Smooth muscle cell of trachea (primary cell): ENCODE results near the gene NCBP1. TPM values are rescaled to one million over a fixed set of nuclear protein-coding genes. Genes with fewer than 3 reads are reported as not detected.

ENCODE experiments used
- total RNA-seq: library from RNA; depleted of rRNA; stranded (reverse); fragments of >200 nt; gene quantifications from 2 replicates; pipeline ENCODE4 v1.2.1, GENCODE V29; 2014

Gene NCBP1
- 36.4 and 46.7 TPM in 2 replicates for total RNA-seq

GRCh38 chr9:97632985-97633858 lies at the start of gene NCBP1, which contains the start of gene TSTD2:
Gene NCBP1 (plus strand): TSS chr9:97633821. CDS start chr9:97633882, 61 bp downstream.
Gene TSTD2 (minus strand): TSS chr9:97633368. CDS start chr9:97627562, 5,806 bp downstream.

DNA sequence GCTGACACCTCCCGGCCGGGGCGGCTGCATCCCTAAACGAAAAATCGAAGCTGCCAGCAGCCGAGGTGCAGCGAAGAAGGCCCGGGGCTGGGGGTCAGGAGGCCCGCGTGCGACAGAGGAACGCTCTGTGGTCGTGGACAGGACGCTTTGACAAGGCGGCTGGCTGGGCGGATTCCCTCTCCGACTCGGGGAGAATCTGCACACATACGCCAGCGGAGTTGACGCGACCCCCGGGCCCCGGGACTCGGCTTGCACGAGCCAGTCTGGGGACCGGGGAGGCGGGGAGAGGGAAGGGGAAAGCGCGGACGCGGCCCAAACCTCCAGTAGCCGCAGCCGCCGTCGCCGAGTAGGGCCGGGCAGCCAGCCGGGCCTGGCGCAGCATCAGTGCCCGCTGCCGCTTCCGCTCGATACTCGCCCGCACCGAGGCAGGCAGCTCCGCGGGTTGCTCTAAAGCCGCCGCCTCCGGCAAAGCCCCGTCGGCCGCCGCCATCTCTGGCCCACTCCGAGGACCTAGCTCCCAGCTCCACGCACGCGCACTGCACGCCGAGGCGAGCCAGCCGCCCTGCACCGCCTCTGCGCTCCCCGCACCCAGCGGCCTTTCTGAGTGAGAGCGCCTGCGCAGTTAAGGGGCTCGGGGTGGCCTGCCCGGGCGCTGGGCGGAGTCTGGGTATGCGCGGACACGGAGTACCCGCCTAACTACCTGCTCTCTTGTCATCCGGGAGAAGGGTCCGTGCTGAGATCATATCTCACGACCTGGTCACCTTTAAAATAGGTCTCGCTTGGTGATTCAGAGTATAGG lies 63.4 kb downstream of the NCBP1 start, which contains the start of gene XPA:
TSS of gene XPA (minus strand) at position 538 of the 799 bp plus-strand sequence. CDS start at position 490, 48 bp downstream.

Other genes with a start within 250 kb of the NCBP1 start
- gene TDRD7, start 221.7 kb upstream of the NCBP1 start, total RNA-seq: 8.8 and 13.5 TPM in 2 replicates
- under 0.01 and 0.17 TPM in 2 replicates for gene TMOD1, start 132.2 kb upstream of the NCBP1 start, total RNA-seq
- gene TSTD2, start 453 bp upstream of the NCBP1 start, total RNA-seq: 11.8 and 17.0 TPM in 2 replicates
- 5.8 and 9.6 TPM in 2 replicates for gene XPA, start 63.5 kb downstream of the NCBP1 start, total RNA-seq
- gene FOXE1, start 219.4 kb downstream of the NCBP1 start, total RNA-seq: not detected in 2 replicates